GM12878 (cell line): ENCODE measurements around the gene IFIH1. TPM values are rescaled to one million over a fixed set of nuclear protein-coding genes. Genes with fewer than 3 reads are reported as not detected.

Source experiments
- ATAC-seq: fragments of 200-7000 bp; cut with Tn5 transposase; 3 replicates; pipeline ENCODE4 v1.9.1; 2020; ENCODE audit warnings: mild to moderate bottlenecking, moderate library complexity
- BruUV-seq: library from RNA; stranded (reverse); fragments of 400-500 nt; replicated peaks from 2 replicates; lab custom pipeline; 2021; lab: Mats Ljungman, UMichigan
- CTCF ChIA-PET: fragments of 300-600 bp; sonication (Branson Sonifier 250); formaldehyde crosslinking; extraction: SDS; loops from one replicate; lab custom pipeline; 2021; ENCODE audit warnings: inconsistent platforms; lab: Yijun Ruan, JAX
- POLR2A ChIA-PET: fragments of 350-600 bp; formaldehyde crosslinking; extraction: SDS; loops from one replicate; lab custom pipeline; 2021; ENCODE audit warnings: inconsistent platforms; lab: Charles Lee
- RAD21 ChIA-PET: fragments of 300-600 bp; sonication (Branson Sonifier 250); formaldehyde crosslinking; loops from one replicate; lab custom pipeline; 2023; ENCODE audit warnings: antibody characterized with exemption; ENCODE audit not compliant: unreplicated experiment; lab: Charles Lee
- SMC1A ChIA-PET: fragments of 300-600 bp; sonication (Branson Sonifier 250); formaldehyde crosslinking; loops from one replicate; lab custom pipeline; 2023; ENCODE audit not compliant: unreplicated experiment, uncharacterized antibody; lab: Charles Lee
- DNase-seq: peaks from one replicate; pipeline ENCODE4 v3.0.0-alpha.2; 2011; ENCODE audit warnings: low read depth, low spot score
- FAIRE-seq: peaks from 3 replicates; lab custom pipeline; 2011; peaks lifted over from hg19 to GRCh38; lab: Jason Lieb, UNC
- H2AFZ ChIP-seq: 2 replicates; pipeline ENCODE4 v1.6.0; 2011; ENCODE audit warnings: low read depth, low read length, control low read depth; ENCODE audit not compliant: control insufficient read depth
- H3K27ac ChIP-seq: 2 replicates; pipeline ENCODE4 v1.5.1; 2011; ENCODE audit warnings: control low read depth; ENCODE audit not compliant: control insufficient read depth, insufficient read depth
- H3K27me3 ChIP-seq, 2 experiments: replicated peaks in 1 of 2; 2 replicates each; pipeline versions ENCODE4 v1.6.0 to v1.6.1; 2011; ENCODE audit warnings: low read length in 1 of 2; ENCODE audit not compliant: control insufficient read depth in 2 of 2, insufficient read depth in 2 of 2
- H3K36me3 ChIP-seq, 2 experiments: 2 replicates each; pipeline ENCODE4 v1.5.1; 2011; ENCODE audit warnings: low read length in 1 of 2; ENCODE audit not compliant: control insufficient read depth in 2 of 2, insufficient read depth in 2 of 2
- H3K4me1 ChIP-seq: 2 replicates; pipeline ENCODE4 v1.6.1; 2011; ENCODE audit warnings: mild to moderate bottlenecking, low read length, moderate library complexity, mixed read lengths; ENCODE audit not compliant: control insufficient read depth, insufficient read depth
- H3K4me2 ChIP-seq: 2 replicates; pipeline ENCODE4 v1.6.0; 2011; ENCODE audit warnings: control low read depth; ENCODE audit not compliant: control insufficient read depth, insufficient read depth
- H3K4me3 ChIP-seq: fragments of 200-600 bp; sonication (generic); 2 replicates; pipeline ENCODE4 v1.5.1; 2016
- H3K79me2 ChIP-seq: 2 replicates; pipeline ENCODE4 v1.6.0; 2011; ENCODE audit warnings: low read length; ENCODE audit not compliant: control insufficient read depth, insufficient read depth
- H3K9ac ChIP-seq: 2 replicates; pipeline ENCODE4 v1.8.0; 2011; ENCODE audit warnings: low read length, control low read depth, mixed read lengths; ENCODE audit not compliant: control insufficient read depth, insufficient read depth
- H3K9me3 ChIP-seq: replicated peaks from 3 replicates; pipeline ENCODE4 v1.5.1; 2011; ENCODE audit warnings: mild to moderate bottlenecking, low read length; ENCODE audit not compliant: control insufficient read depth, insufficient read depth
- H4K20me1 ChIP-seq: 2 replicates; pipeline ENCODE4 v1.6.0; 2011; ENCODE audit not compliant: control insufficient read depth, insufficient read depth
- JUNB ChIP-seq: IDR thresholded peaks from 2 replicates; pipeline ENCODE4 v1.6.1; 2016; ENCODE audit warnings: antibody characterized with exemption, mild to moderate bottlenecking
- NFIC ChIP-seq: IDR thresholded peaks from 2 replicates; pipeline ENCODE4 v1.6.1; 2012; ENCODE audit warnings: low read depth, mild to moderate bottlenecking, inconsistent platforms, low read length, moderate library complexity
- PKNOX1 ChIP-seq: fragments of 450-650 bp; IDR thresholded peaks from 2 replicates; pipeline ENCODE4 v1.6.1; 2016; ENCODE audit warnings: mild to moderate bottlenecking
- RAD21 ChIP-seq: IDR thresholded peaks from 2 replicates; pipeline ENCODE4 v1.6.1; 2011; ENCODE audit warnings: mild to moderate bottlenecking, low read depth, low read length, moderate library complexity; ENCODE audit not compliant: insufficient read depth
- RUNX3 ChIP-seq: IDR thresholded peaks from 2 replicates; pipeline ENCODE4 v1.6.1; 2012; ENCODE audit warnings: low read length, inconsistent platforms
- ZZZ3 ChIP-seq: IDR thresholded peaks from 2 replicates; pipeline ENCODE4 v1.6.1; 2011; ENCODE audit warnings: low read depth; ENCODE audit not compliant: control insufficient read depth, insufficient read length
- WGBS: methylation state at CpG from one replicate; pipeline ENCODE4 v1.1.6; 2016; ENCODE audit warnings: low lambda C conversion rate; ENCODE audit not compliant: insufficient replicate concordance, insufficient coverage; ENCODE audit errors: missing lambda C conversion rate; 5-methylcytosine and 5-hydroxymethylcytosine counted together
- in situ Hi-C: fragments of 300-500 bp; cut with MboI; formaldehyde crosslinking; loops from 9 replicates; pipeline ENCODE4 v1.14.3; 2018; ENCODE audit warnings: mixed read lengths
- intact Hi-C: fragments of 100-400 bp; cut with micrococcal nuclease; formaldehyde crosslinking; loops from one replicate; pipeline ENCODE4 v1.14.2; 2022; ENCODE audit not compliant: unreplicated experiment
- polyA plus RNA-seq, 11 experiments: library from polyadenylated mRNA; depleted of rRNA in 4 of 11; unstranded in 6 of 11; stranded (reverse) in 5 of 11; fragments of >200 nt; fragmentation: Nextera tagmentation in 4 of 11; fragmentation: Illumina TruSeq in 1 of 11; extraction: Ambion mirVana in 4 of 11; extraction: Trizol in 1 of 11; gene quantifications; 1 replicate in 1 of 11; 2 replicates in 10 of 11; pipeline versions ENCODE4 v1.2.1 to v1.2.3, GENCODE V29; 2011 to 2016; ENCODE audit warnings: inconsistent platforms in 2 of 11, missing spikeins in 2 of 11, low read depth in 1 of 11
- total RNA-seq, 4 experiments: library from RNA; depleted of rRNA in 3 of 4; stranded (reverse); fragments of >200 nt in 3 of 4; fragmentation: Illumina TruSeq in 1 of 4; extraction: Trizol in 1 of 4; gene quantifications; 2 replicates each; pipeline versions ENCODE4 v1.2.1 to v1.2.3, GENCODE V29; 2013 to 2021

The IFIH1 gene
- total and polyA plus RNA-seq, 10 of the 15 experiments (the other 5 are each of a cell fraction or from before 2014, with no cell fraction given): 12.5 to 40.9 (median 28.8) TPM

GRCh38 chr2:162261032-162261945 lies 57.2 kb downstream of the IFIH1 start:
- in situ Hi-C loops: no loop called here
- Histone ChIP-seq H3K27ac (no peak overlapping the region), H3K4me1 (peaks cover 7% of the 10 kb centered on the region), H3K9ac (no peak overlapping the region), H3K36me3 (peaks cover under 1 to 4% of the 10 kb centered on the region in 2 experiments; a peak in 2 of 4 replicates), H4K20me1 (no peaks in the 10 kb centered on the region), H3K4me2 (no peak overlapping the region), H2AFZ (peak overlapping the region; percentile 33; the same call in 1 of the 2 replicates), H3K9me3 (no peaks in the 10 kb centered on the region), H3K27me3 (no peaks in the 10 kb centered on the region), H3K79me2 (no peaks in the 10 kb centered on the region), H3K4me3 (no peak overlapping the region)
- ATAC-seq (peak; percentile 71), FAIRE-seq (peak; percentile 44), DNase-seq (no peak)
- BruUV-seq: no TSS peak
- ChIA-PET RAD21 (interaction anchor here (1.5 kb wide), 1 partner anchor 37 kb away, joined by 4 read pairs; no protein-coding TSS in a partner anchor), CTCF (interaction anchor here (0.9 to 3.0 kb wide), 4 partner anchors 19 to 46 kb away, joined by 4 to 9 read pairs (median 4); no protein-coding TSS in a partner anchor), POLR2A (no interaction called here), SMC1A (interaction anchor here (0.9 to 1.3 kb wide), 3 partner anchors 20 to 41 kb away, joined by 3 to 4 read pairs (median 4); no protein-coding TSS in a partner anchor)
- TF ChIP-seq NFIC (peak; percentile 35; the same call in 1 of the 2 replicates), RAD21 (no peak), RUNX3 (peak; percentile 17; the same call in 1 of the 2 replicates), JUNB (peak; percentile 50)
- intact Hi-C loops: no loop called here
- 76% methylated on average over 4 of the region's 4 CpGs for WGBS

GRCh38 chr2:162258686-162259085 lies 59.8 kb downstream of the IFIH1 start:
- DNase-seq (no peak), ATAC-seq (no peak), FAIRE-seq (no peak)
- no peaks in the 10 kb centered on the region for H3K9me3 ChIP-seq
- H4K20me1 ChIP-seq: no peaks in the 10 kb centered on the region
- H3K27ac ChIP-seq: no peak overlapping the region
- H3K4me3 ChIP-seq: no peak overlapping the region
- no peak overlapping the region for H2AFZ ChIP-seq
- intact Hi-C loops: no loop called here
- no TSS peak for BruUV-seq
- ChIA-PET CTCF (interaction anchor here (1.2 to 1.6 kb wide), 3 partner anchors 38 to 41 kb away, joined by 3 to 4 read pairs (median 3); no protein-coding TSS in a partner anchor), SMC1A (interaction anchor here (1.2 kb wide), 2 partner anchors 12 to 31 kb away, joined by 3 read pairs; no protein-coding TSS in a partner anchor), POLR2A (no interaction called here), RAD21 (no interaction called here)
- TF ChIP-seq ZZZ3 (no peak), PKNOX1 (no peak)
- H3K36me3 ChIP-seq: peaks cover 0 to 3% of the 10 kb centered on the region in 2 experiments; a peak in 1 of 4 replicates
- H3K4me2 ChIP-seq: no peak overlapping the region
- 83% methylated on average over 2 of the region's 2 CpGs for WGBS
- no peaks in the 10 kb centered on the region for H3K27me3 ChIP-seq
- in situ Hi-C loops: no loop called here
- H3K79me2 ChIP-seq: no peaks in the 10 kb centered on the region
- H3K9ac ChIP-seq: no peak overlapping the region
- H3K4me1 ChIP-seq: peaks cover 7% of the 10 kb centered on the region
